ENCODE measurements around the gene SLC9C1.
A peak's percentile ranks its signal among the peaks of the same experiment; 100 is the strongest.
"Not testable (repeated sequence)": the region's sequence is repeated elsewhere in the genome, so short reads cannot be mapped to it uniquely, and the experiment has no call there.

SLC9C1 gene

GRCh38 chr3:112185423-112186035, 108.5 kb downstream of the SLC9C1 start:
- not testable (repeated sequence) for H3K9me3 Mint-ChIP-seq (ENCODE audit: low read depth); H3K36me3 Mint-ChIP-seq; H3K27me3 Mint-ChIP-seq; H3K4me3 Mint-ChIP-seq; H3K4me1 Mint-ChIP-seq (ENCODE audit: low read depth); H3K27ac Mint-ChIP-seq

GRCh38 chr3:112175646-112176045, 118.4 kb downstream of the SLC9C1 start:
- no peaks in the 10 kb centered on the region for H3K36me3 Mint-ChIP-seq
- H3K4me1 Mint-ChIP-seq (ENCODE audit: low read depth) = no peaks in the 10 kb centered on the region
- H3K27me3 Mint-ChIP-seq = peaks cover 3% of the 10 kb centered on the region
- H3K4me3 Mint-ChIP-seq = no peak overlapping the region
- no peak overlapping the region for H3K27ac Mint-ChIP-seq
- H3K9me3 Mint-ChIP-seq (ENCODE audit: low read depth) = no peaks in the 10 kb centered on the region

DNA sequence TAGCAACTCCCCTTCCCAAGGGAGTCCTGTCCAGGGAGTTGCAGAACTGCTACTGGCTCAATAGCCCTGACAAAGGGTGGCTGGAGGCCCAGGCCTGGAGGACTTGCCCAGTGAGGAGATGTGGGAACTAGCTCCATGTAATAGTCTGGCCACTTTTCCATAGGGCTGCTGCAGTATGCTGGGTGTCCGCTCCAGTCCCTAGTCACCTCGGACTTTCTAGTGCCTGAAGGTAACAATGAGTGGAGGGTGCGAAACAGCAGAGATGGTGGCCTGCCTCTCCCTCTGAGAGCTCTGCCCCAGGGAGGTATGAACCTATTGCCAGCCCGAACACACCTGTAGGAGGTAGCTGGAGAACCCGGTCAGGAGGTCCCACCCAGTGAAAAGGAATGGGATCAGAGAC, 119.0 kb downstream of the SLC9C1 start:
- Mint-ChIP-seq H3K9me3 (ENCODE audit: low read depth) (no peaks in the 10 kb centered on the region), H3K27me3 (peaks cover 3% of the 10 kb centered on the region), H3K36me3 (no peaks in the 10 kb centered on the region), H3K4me3 (no peak overlapping the region), H3K27ac (no peak overlapping the region), H3K4me1 (ENCODE audit: low read depth) (no peaks in the 10 kb centered on the region)

DNA sequence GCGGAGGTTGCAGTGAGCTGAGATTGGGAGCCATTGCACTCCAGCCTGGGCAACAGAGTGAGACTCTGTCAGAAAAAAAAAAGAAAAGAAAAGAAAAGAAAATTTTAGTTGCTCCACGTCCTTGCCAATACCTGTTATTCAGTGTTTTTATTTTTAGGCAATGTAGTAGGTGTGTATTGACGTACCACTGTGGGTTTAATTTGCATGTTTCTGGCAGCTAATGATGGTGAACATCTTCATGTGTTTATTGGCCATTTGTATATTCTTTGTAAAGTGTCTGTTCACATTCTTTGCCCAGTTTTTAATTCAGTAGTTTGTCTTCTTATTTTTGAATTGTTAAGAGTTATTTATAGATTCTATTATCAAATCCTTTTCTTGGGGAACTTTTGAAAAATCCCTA, 122.9 kb downstream of the SLC9C1 start:
- peaks cover under 1% of the 10 kb centered on the region for H3K27me3 Mint-ChIP-seq
- H3K9me3 Mint-ChIP-seq (ENCODE audit: low read depth) = peaks cover 2% of the 10 kb centered on the region
- no peak overlapping the region for H3K27ac Mint-ChIP-seq
- no peak overlapping the region for H3K4me3 Mint-ChIP-seq
- no peaks in the 10 kb centered on the region for H3K36me3 Mint-ChIP-seq
- H3K4me1 Mint-ChIP-seq (ENCODE audit: low read depth) = no peaks in the 10 kb centered on the region

DNA sequence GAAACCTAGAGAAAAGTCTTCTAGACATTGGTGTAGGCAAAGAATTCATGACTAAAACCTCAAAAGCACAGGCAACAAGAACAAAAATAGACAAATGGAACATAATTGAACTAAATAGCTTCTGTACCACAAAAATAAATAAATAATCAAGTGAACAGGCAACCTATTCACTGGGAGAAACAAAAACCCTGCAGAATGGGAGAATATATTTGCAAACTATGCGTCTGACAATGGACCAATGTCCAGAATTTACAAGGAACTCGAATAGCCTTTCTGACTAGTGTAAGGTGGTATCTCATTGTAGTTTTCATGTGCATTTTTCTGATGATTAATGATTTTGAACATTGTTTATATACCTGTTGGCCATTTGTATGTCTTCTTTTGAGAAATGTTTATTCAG, 124.0 kb downstream of the SLC9C1 start:
- H3K9me3 Mint-ChIP-seq (ENCODE audit: low read depth) = peaks cover 3% of the 10 kb centered on the region
- H3K4me1 Mint-ChIP-seq (ENCODE audit: low read depth) = no peaks in the 10 kb centered on the region
- H3K27ac Mint-ChIP-seq = no peak overlapping the region
- H3K36me3 Mint-ChIP-seq = no peaks in the 10 kb centered on the region
- H3K4me3 Mint-ChIP-seq = no peak overlapping the region
- no peaks in the 10 kb centered on the region for H3K27me3 Mint-ChIP-seq

- Mint-ChIP-seq H3K4me3 (no peak overlapping the region), H3K27me3 (no peaks in the 10 kb centered on the region), H3K27ac (no peak overlapping the region), H3K9me3 (ENCODE audit: low read depth) (peaks cover 3% of the 10 kb centered on the region), H3K36me3 (no peaks in the 10 kb centered on the region), H3K4me1 (ENCODE audit: low read depth) (no peaks in the 10 kb centered on the region)
Observed at GRCh38 chr3:112167758-112168157, 126.3 kb downstream of the SLC9C1 start.

DNA sequence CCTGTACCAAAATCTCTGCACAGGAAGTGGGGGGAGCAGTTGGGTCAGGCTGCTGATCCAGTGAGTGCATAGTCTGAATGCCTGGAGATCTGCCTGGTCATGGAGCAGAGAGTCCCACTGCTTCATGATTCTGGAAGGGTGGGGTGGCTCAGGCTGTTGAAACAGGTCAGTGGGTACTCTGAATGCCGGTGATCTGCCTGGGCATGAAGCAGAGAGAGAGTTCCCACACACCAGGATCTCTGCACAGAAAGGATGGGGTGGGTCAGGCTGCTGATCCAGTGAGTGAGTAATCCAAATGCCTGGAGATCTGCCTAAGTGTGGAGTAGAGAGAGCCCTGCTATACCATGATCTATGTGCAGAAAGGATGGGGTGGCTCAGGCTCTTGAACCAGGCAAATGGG, 144.9 kb downstream of the SLC9C1 start:
- Mint-ChIP-seq H3K4me3 (no peak overlapping the region), H3K36me3 (peaks cover 23% of the 10 kb centered on the region), H3K9me3 (ENCODE audit: low read depth) (peaks cover 18% of the 10 kb centered on the region), H3K4me1 (ENCODE audit: low read depth) (no peaks in the 10 kb centered on the region), H3K27ac (no peak overlapping the region), H3K27me3 (no peaks in the 10 kb centered on the region)

- no peaks in the 10 kb centered on the region for H3K27me3 Mint-ChIP-seq
- peak overlapping the region; percentile 15 for H3K4me3 Mint-ChIP-seq
- H3K27ac Mint-ChIP-seq = peak overlapping the region; percentile 24
- peaks cover 9% of the 10 kb centered on the region for H3K4me1 Mint-ChIP-seq (ENCODE audit: low read depth)
- peaks cover 18% of the 10 kb centered on the region for H3K9me3 Mint-ChIP-seq (ENCODE audit: low read depth)
- H3K36me3 Mint-ChIP-seq = peaks cover 25% of the 10 kb centered on the region
Observed at GRCh38 chr3:112143689-112144088, 150.3 kb downstream of the SLC9C1 start.

DNA sequence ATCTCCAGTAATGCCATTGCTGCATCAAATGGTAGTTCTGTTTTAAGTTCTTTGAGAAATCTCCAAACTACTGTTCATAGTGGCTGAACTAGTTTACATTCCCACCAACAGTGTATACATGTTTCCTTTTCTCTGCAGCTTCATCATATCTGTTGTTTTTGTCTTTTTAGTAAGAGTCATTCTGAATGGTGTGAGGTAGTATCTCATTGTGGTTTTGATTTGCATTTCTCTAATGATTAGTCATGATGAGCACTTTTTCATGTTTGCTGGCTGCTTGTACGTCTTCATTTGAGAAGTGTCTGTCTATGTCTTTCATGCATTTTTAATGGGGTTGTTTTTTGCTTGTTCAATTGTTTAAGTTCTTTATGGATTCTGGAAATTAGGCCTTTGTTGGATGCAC, 150.8 kb downstream of the SLC9C1 start:
- Mint-ChIP-seq H3K4me3 (peak overlapping the region; percentile 15), H3K9me3 (ENCODE audit: low read depth) (peaks cover 18% of the 10 kb centered on the region), H3K27me3 (no peaks in the 10 kb centered on the region), H3K4me1 (ENCODE audit: low read depth) (peaks cover 9% of the 10 kb centered on the region), H3K36me3 (peaks cover 25% of the 10 kb centered on the region), H3K27ac (peak overlapping the region; percentile 24)

GRCh38 chr3:112141293-112141692, 152.7 kb downstream of the SLC9C1 start:
- H3K4me3 Mint-ChIP-seq = no peak overlapping the region
- peaks cover 7% of the 10 kb centered on the region for H3K9me3 Mint-ChIP-seq (ENCODE audit: low read depth)
- peaks cover 13% of the 10 kb centered on the region for H3K36me3 Mint-ChIP-seq
- no peak overlapping the region for H3K27ac Mint-ChIP-seq
- H3K27me3 Mint-ChIP-seq = no peaks in the 10 kb centered on the region
- H3K4me1 Mint-ChIP-seq (ENCODE audit: low read depth) = peaks cover 23% of the 10 kb centered on the region

DNA sequence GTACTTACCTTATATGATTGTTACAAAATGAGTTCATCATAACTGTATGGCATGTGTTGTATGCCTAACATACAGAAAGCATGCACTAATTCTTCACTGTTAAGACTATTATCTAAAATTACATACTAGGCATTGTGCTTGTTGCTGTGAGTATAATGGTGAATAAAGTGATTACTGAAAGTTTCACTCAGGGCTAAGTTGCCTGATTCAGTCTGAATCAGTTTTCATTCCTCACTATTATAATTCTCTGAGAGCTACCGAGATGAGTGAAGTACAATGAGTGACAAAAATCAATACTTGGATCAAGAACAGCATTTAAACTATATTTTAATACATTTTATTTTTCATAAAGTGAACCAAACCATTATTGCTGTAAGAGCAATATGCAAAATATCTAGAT, 153.4 kb downstream of the SLC9C1 start:
- Mint-ChIP-seq H3K4me1 (ENCODE audit: low read depth) (peaks cover 30% of the 10 kb centered on the region), H3K27me3 (no peaks in the 10 kb centered on the region), H3K36me3 (peaks cover 8% of the 10 kb centered on the region), H3K9me3 (ENCODE audit: low read depth) (peaks cover under 1% of the 10 kb centered on the region), H3K27ac (no peak overlapping the region), H3K4me3 (no peak overlapping the region)

DNA sequence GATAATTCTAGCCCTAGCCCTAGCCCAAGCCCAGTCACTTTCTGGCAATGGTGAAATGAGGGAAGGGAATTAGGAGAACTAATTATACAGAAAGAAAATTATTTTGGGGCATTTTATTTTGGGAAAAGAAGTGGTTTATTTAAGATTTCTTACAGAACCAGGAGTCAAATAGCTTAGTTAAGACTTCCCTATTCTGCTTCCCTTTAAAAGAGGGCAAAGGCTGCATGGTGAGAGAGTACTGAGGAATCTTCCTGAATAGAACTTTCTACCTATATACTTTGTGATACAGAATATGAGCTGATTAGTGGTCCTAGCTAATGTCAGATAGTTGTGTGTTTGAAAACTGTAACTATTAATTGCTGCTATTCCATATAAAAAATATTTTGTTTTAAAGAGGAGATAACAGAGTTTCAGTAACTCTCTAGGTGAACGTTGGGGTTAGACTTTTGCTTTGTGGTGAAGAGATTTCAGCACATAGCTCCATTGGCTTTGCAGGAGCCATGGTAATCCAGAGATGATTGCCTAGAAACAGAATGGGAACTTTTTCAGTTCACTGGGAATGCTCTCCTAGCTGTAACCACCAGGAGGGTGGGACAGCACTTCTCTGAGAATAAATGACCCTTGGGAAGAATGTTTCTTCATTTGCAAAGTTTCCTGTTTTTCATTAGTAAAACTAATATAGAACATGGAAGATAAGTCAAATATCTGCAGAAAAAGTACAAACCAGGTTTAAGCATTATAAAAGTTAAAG, 155.6 kb downstream of the SLC9C1 start:
- H3K4me1 Mint-ChIP-seq (ENCODE audit: low read depth) = peaks cover 45% of the 10 kb centered on the region
- no peak overlapping the region for H3K4me3 Mint-ChIP-seq
- H3K27ac Mint-ChIP-seq = no peak overlapping the region

GRCh38 chr3:112137781-112138180, 156.2 kb downstream of the SLC9C1 start:
- Mint-ChIP-seq H3K36me3 (no peaks in the 10 kb centered on the region), H3K27ac (no peak overlapping the region), H3K27me3 (no peaks in the 10 kb centered on the region), H3K4me1 (ENCODE audit: low read depth) (peaks cover 48% of the 10 kb centered on the region), H3K4me3 (no peak overlapping the region), H3K9me3 (ENCODE audit: low read depth) (no peaks in the 10 kb centered on the region)

More for the DNA sequence above, 155.6 kb downstream of the SLC9C1 start:
- Mint-ChIP-seq H3K36me3 (peaks cover 3% of the 10 kb centered on the region), H3K27me3 (no peaks in the 10 kb centered on the region), H3K9me3 (ENCODE audit: low read depth) (no peaks in the 10 kb centered on the region)

DNA sequence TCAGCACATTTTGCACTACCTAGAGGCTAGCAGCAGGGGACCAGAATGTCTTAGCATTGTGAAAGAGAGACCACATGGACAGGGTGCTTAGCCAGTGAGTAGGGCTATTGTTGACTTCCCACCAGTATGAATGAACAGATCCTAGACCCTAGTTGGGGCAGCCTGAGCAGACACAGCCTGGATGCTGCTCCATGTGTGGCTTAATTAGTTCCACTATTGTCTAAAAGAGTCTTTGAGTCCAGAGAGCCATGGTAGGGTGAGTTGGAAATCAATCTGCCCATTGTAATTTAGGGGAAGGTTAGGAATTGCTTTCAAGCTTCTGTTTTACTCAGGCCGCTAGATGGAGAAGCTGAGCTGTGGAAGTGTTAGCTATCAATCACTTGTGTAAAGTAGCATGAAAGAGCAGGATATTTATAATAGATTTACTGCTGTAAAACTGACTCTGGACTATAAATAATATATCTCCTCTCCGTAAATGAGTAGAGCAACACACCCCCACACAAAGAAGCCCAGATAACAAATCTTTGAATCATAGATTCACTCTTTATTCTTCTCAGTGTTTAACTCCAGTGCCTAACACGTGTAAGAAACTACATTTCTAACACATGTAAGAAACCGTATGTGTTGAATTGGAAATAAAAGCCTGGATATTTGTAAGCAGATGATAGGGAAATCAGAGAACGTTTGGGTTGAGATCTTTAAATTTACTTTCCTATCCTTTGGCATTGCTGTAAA, 156.9 kb downstream of the SLC9C1 start:
- Mint-ChIP-seq H3K4me1 (ENCODE audit: low read depth) (peaks cover 54% of the 10 kb centered on the region), H3K4me3 (no peak overlapping the region), H3K36me3 (no peaks in the 10 kb centered on the region), H3K27ac (no peak overlapping the region), H3K9me3 (ENCODE audit: low read depth) (no peaks in the 10 kb centered on the region), H3K27me3 (no peaks in the 10 kb centered on the region)

DNA sequence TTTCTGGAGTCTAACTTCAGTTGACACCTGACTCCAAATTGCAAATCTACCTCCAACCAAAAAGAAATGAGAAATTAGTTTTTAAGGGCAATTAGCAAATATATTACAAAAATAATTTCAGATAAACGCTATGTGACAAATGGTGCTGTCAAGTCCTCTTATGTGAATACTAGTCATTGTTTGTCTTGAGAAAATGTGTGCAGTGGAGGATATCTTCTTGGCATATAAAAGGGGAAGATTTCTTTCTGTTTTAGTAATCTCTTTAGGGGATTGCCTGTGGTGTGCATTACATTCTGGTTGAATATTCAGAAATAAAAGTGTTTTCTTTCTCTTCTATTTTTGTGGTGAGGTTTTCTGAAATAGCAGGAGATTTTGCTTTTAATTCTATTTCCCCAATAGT, 158.0 kb downstream of the SLC9C1 start:
- H3K4me3 Mint-ChIP-seq = no peak overlapping the region
- H3K27me3 Mint-ChIP-seq = no peaks in the 10 kb centered on the region
- H3K4me1 Mint-ChIP-seq (ENCODE audit: low read depth) = peaks cover 63% of the 10 kb centered on the region
- no peaks in the 10 kb centered on the region for H3K9me3 Mint-ChIP-seq (ENCODE audit: low read depth)
- H3K27ac Mint-ChIP-seq = peak overlapping the region; percentile 30
- H3K36me3 Mint-ChIP-seq = no peaks in the 10 kb centered on the region

All from activated naive CD8-positive, alpha-beta T cell (primary cell).